Measurements from ENCODE around the gene LMO4. TPM values are rescaled to one million over a fixed set of nuclear protein-coding genes. Genes with fewer than 3 reads are reported as not detected.
A peak's percentile ranks its signal among the peaks of the same experiment; 100 is the strongest.

The LMO4 gene
- total RNA-seq, 1 donor: 61.9 TPM

- no peaks in the 10 kb centered on the region for H3K79me2 ChIP-seq (ENCODE audit: insufficient read depth, low read length)
Observed at GRCh38 chr1:87389011-87389410, 60.3 kb downstream of the LMO4 start.

DNA sequence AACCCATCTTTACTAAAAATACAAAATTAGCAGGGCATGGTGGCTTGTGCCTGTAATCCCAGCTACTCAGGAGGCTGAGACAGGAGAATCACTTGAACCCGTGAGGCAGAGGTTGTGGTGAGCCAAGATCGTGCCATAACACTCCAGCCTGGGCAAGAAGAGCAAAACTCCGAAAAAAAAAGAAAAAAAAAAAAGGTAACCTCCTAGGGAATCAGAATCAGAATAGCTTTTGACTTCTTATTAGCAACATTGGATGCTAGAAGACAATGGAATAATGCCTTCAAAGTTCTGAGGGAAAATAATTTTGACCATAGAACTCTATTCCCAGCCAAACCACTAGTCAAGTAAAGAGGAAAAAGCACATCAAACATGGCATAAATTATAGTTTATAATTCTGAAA lies 60.9 kb downstream of the LMO4 start:
- no peak overlapping the region for H3K27ac ChIP-seq (ENCODE audit: low read depth, low read length)
- H3K4me1 ChIP-seq (ENCODE audit: insufficient read depth, low read length): peaks cover 13% of the 10 kb centered on the region
- H4K20me1 ChIP-seq (ENCODE audit: insufficient read depth, low read length): no peaks in the 10 kb centered on the region
- no peaks in the 10 kb centered on the region for H3K9me3 ChIP-seq (ENCODE audit: low read depth, low read length)
- H3K27me3 ChIP-seq (ENCODE audit: insufficient read depth, low read length): no peaks in the 10 kb centered on the region
- no peak for DNase-seq (ENCODE audit: insufficient read length, low spot score, missing footprints)
- TF ChIP-seq, protein P1, sequence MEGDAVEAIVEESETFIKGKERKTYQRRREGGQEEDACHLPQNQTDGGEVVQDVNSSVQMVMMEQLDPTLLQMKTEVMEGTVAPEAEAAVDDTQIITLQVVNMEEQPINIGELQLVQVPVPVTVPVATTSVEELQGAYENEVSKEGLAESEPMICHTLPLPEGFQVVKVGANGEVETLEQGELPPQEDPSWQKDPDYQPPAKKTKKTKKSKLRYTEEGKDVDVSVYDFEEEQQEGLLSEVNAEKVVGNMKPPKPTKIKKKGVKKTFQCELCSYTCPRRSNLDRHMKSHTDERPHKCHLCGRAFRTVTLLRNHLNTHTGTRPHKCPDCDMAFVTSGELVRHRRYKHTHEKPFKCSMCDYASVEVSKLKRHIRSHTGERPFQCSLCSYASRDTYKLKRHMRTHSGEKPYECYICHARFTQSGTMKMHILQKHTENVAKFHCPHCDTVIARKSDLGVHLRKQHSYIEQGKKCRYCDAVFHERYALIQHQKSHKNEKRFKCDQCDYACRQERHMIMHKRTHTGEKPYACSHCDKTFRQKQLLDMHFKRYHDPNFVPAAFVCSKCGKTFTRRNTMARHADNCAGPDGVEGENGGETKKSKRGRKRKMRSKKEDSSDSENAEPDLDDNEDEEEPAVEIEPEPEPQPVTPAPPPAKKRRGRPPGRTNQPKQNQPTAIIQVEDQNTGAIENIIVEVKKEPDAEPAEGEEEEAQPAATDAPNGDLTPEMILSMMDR (IDR thresholded peaks at IDR 0.05; ENCODE audit: extremely low read depth, low read depth, low read length): no peak
- no peak overlapping the region for H2AFZ ChIP-seq (ENCODE audit: low read length)
- H3K79me2 ChIP-seq (ENCODE audit: insufficient read depth, low read length): no peaks in the 10 kb centered on the region
- H3K4me2 ChIP-seq (ENCODE audit: insufficient read depth, low read length): no peak overlapping the region
- no peak overlapping the region for H3K4me3 ChIP-seq (ENCODE audit: insufficient read depth, low read length)
- H3K36me3 ChIP-seq (ENCODE audit: insufficient read depth, low read length): no peaks in the 10 kb centered on the region

More at GRCh38 chr1:87389011-87389410, 60.3 kb downstream of the LMO4 start:
- Histone ChIP-seq H3K27ac (ENCODE audit: low read depth, low read length) (no peak overlapping the region), H3K4me1 (ENCODE audit: insufficient read depth, low read length) (peaks cover 13% of the 10 kb centered on the region), H3K27me3 (ENCODE audit: insufficient read depth, low read length) (no peaks in the 10 kb centered on the region), H3K36me3 (ENCODE audit: insufficient read depth, low read length) (no peaks in the 10 kb centered on the region), H3K4me2 (ENCODE audit: insufficient read depth, low read length) (no peak overlapping the region), H3K4me3 (ENCODE audit: insufficient read depth, low read length) (no peak overlapping the region), H2AFZ (ENCODE audit: low read length) (no peak overlapping the region), H4K20me1 (ENCODE audit: insufficient read depth, low read length) (no peaks in the 10 kb centered on the region), H3K9me3 (ENCODE audit: low read depth, low read length) (no peaks in the 10 kb centered on the region)
- TF ChIP-seq, protein P1 (IDR thresholded peaks at IDR 0.05; ENCODE audit: extremely low read depth, low read depth, low read length): no peak
- no peak for DNase-seq (ENCODE audit: insufficient read length, low spot score, missing footprints)

DNA sequence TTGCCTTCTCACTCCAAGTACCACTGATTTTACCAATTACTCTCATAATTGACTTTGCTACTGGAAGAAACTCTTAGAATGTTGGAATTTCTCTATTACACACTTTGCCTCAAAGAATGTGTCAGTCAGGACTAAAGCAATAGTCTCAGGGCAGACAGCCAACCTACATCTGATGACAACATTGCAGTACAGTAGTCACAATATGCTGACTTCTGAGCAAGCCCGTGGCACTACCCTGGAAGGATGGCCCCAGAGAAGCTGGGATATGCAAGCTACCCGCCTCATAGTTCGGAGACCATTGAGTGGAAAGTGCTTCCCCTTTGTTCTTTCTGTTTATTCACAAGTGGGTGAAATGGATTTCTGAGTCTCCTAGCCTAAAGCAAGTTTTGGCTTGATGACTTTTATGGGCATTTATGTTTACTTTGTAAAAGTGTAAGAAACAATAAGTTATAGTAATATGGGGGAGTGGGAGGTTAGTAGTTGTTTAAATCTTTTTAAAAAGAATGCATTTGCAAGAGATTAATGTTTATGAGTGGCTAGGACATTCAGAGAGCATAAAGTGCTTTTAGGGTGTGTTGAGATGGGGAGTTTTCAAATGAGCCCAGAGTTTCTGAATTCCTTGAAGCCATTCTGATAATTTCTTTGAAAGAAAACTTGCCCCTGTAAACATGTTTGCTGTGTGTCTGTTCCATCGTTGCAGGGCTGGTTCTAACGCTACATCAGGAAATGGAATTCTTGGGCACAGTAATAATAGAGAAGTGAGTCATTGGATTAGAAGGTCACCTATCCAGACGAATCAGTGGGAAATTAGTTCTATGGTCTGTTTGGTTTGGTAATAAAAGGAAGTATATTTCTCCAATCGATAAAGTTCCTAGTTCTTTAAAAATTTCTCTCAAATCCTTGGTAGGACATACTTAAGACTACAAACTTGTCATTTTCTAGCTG lies 63.8 kb downstream of the LMO4 start:
- Histone ChIP-seq H3K4me2 (ENCODE audit: insufficient read depth, low read length) (peak overlapping the region; percentile 50), H3K4me3 (ENCODE audit: insufficient read depth, low read length) (no peak overlapping the region), H3K27me3 (ENCODE audit: insufficient read depth, low read length) (no peaks in the 10 kb centered on the region), H3K79me2 (ENCODE audit: insufficient read depth, low read length) (no peaks in the 10 kb centered on the region), H3K27ac (ENCODE audit: low read depth, low read length) (peak overlapping the region; percentile 15), H2AFZ (ENCODE audit: low read length) (no peak overlapping the region), H3K4me1 (ENCODE audit: insufficient read depth, low read length) (peaks cover 13% of the 10 kb centered on the region), H3K36me3 (ENCODE audit: insufficient read depth, low read length) (no peaks in the 10 kb centered on the region), H4K20me1 (ENCODE audit: insufficient read depth, low read length) (no peaks in the 10 kb centered on the region), H3K9me3 (ENCODE audit: low read depth, low read length) (no peaks in the 10 kb centered on the region)
- peak; percentile 86 for DNase-seq (ENCODE audit: insufficient read length, low spot score, missing footprints)
- TF ChIP-seq, protein P1 (IDR thresholded peaks at IDR 0.05; ENCODE audit: extremely low read depth, low read depth, low read length): no peak

DNA sequence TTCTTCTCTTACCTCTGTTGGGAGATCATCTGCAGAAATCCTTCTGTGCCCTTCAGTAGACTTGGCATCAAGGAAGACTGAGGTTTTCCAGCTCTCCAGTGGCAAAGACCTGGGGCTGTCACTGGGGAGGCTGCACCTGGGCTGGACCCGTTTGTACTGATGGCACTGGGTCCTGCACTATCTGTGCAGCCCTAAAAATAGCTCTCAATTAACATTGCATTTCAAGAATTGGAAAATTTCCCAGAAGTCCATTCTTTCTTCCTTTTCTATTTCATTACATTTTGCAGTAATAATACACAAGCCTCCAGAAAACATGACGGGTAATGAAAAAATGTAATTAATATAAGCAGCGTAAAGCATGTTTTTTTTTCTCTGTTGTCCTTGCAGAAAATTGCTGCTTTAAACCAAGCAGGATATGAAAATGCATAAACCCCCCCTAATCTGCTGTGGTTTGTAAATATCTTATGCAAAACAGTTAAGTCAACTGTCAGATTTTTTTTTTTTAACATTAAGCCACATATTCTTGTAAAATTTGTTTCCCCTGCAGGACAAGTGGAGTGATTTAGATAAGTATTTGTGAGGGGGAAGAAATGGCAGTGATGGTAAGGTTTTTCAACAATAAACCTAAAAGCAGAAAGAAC lies 64.9 kb downstream of the LMO4 start:
- Histone ChIP-seq H3K4me2 (ENCODE audit: insufficient read depth, low read length) (no peak overlapping the region), H3K9me3 (ENCODE audit: low read depth, low read length) (no peaks in the 10 kb centered on the region), H3K4me3 (ENCODE audit: insufficient read depth, low read length) (no peak overlapping the region), H4K20me1 (ENCODE audit: insufficient read depth, low read length) (no peaks in the 10 kb centered on the region), H3K27ac (ENCODE audit: low read depth, low read length) (no peak overlapping the region), H3K79me2 (ENCODE audit: insufficient read depth, low read length) (no peaks in the 10 kb centered on the region), H3K27me3 (ENCODE audit: insufficient read depth, low read length) (no peaks in the 10 kb centered on the region), H3K36me3 (ENCODE audit: insufficient read depth, low read length) (no peaks in the 10 kb centered on the region), H2AFZ (ENCODE audit: low read length) (no peak overlapping the region), H3K4me1 (ENCODE audit: insufficient read depth, low read length) (peaks cover 16% of the 10 kb centered on the region)
- TF ChIP-seq, protein P1 (IDR thresholded peaks at IDR 0.05; ENCODE audit: extremely low read depth, low read depth, low read length): no peak
- no peak for DNase-seq (ENCODE audit: insufficient read length, low spot score, missing footprints)

Measured in osteoblast (primary cell).